ENCODE measurements around the gene GSN. TPM values are rescaled to one million over a fixed set of nuclear protein-coding genes. Genes with fewer than 3 reads are reported as not detected.

The GSN gene
- total and polyA plus RNA-seq, 2 of the 8 experiments (the other 6 are each of a cell fraction or from before 2014, with no cell fraction given), result 52.3 to 94.5 TPM

DNA sequence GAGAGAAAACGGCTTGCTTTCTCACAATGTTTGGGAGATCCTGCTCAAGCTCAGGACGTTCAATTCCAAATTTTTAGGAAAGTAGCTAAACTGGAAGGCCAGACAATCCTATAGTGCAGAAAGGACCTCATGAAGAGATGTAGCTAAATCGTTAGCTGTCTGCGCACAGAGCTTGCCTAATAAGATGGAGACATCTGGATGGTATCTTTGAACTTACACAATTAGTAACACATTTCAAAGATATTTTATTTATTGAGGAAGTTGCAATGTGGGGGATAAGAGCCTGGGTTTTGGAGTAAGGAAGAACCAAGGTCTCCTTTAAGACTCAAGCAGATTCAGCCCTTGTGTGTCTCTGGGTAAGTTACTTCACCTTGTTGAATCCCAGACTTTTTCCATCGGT is 37.7 kb upstream of the GSN start (continued):
- TF ChIP-seq, protein P1, sequence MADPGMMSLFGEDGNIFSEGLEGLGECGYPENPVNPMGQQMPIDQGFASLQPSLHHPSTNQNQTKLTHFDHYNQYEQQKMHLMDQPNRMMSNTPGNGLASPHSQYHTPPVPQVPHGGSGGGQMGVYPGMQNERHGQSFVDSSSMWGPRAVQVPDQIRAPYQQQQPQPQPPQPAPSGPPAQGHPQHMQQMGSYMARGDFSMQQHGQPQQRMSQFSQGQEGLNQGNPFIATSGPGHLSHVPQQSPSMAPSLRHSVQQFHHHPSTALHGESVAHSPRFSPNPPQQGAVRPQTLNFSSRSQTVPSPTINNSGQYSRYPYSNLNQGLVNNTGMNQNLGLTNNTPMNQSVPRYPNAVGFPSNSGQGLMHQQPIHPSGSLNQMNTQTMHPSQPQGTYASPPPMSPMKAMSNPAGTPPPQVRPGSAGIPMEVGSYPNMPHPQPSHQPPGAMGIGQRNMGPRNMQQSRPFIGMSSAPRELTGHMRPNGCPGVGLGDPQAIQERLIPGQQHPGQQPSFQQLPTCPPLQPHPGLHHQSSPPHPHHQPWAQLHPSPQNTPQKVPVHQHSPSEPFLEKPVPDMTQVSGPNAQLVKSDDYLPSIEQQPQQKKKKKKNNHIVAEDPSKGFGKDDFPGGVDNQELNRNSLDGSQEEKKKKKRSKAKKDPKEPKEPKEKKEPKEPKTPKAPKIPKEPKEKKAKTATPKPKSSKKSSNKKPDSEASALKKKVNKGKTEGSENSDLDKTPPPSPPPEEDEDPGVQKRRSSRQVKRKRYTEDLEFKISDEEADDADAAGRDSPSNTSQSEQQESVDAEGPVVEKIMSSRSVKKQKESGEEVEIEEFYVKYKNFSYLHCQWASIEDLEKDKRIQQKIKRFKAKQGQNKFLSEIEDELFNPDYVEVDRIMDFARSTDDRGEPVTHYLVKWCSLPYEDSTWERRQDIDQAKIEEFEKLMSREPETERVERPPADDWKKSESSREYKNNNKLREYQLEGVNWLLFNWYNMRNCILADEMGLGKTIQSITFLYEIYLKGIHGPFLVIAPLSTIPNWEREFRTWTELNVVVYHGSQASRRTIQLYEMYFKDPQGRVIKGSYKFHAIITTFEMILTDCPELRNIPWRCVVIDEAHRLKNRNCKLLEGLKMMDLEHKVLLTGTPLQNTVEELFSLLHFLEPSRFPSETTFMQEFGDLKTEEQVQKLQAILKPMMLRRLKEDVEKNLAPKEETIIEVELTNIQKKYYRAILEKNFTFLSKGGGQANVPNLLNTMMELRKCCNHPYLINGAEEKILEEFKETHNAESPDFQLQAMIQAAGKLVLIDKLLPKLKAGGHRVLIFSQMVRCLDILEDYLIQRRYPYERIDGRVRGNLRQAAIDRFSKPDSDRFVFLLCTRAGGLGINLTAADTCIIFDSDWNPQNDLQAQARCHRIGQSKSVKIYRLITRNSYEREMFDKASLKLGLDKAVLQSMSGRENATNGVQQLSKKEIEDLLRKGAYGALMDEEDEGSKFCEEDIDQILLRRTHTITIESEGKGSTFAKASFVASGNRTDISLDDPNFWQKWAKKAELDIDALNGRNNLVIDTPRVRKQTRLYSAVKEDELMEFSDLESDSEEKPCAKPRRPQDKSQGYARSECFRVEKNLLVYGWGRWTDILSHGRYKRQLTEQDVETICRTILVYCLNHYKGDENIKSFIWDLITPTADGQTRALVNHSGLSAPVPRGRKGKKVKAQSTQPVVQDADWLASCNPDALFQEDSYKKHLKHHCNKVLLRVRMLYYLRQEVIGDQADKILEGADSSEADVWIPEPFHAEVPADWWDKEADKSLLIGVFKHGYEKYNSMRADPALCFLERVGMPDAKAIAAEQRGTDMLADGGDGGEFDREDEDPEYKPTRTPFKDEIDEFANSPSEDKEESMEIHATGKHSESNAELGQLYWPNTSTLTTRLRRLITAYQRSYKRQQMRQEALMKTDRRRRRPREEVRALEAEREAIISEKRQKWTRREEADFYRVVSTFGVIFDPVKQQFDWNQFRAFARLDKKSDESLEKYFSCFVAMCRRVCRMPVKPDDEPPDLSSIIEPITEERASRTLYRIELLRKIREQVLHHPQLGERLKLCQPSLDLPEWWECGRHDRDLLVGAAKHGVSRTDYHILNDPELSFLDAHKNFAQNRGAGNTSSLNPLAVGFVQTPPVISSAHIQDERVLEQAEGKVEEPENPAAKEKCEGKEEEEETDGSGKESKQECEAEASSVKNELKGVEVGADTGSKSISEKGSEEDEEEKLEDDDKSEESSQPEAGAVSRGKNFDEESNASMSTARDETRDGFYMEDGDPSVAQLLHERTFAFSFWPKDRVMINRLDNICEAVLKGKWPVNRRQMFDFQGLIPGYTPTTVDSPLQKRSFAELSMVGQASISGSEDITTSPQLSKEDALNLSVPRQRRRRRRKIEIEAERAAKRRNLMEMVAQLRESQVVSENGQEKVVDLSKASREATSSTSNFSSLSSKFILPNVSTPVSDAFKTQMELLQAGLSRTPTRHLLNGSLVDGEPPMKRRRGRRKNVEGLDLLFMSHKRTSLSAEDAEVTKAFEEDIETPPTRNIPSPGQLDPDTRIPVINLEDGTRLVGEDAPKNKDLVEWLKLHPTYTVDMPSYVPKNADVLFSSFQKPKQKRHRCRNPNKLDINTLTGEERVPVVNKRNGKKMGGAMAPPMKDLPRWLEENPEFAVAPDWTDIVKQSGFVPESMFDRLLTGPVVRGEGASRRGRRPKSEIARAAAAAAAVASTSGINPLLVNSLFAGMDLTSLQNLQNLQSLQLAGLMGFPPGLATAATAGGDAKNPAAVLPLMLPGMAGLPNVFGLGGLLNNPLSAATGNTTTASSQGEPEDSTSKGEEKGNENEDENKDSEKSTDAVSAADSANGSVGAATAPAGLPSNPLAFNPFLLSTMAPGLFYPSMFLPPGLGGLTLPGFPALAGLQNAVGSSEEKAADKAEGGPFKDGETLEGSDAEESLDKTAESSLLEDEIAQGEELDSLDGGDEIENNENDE (IDR thresholded peaks at IDR 0.05; ENCODE audit: insufficient replicate concordance, low read length), result no peak
- TF ChIP-seq GABPA (IDR thresholded peaks at IDR 0.05; ENCODE audit: borderline replicate concordance, insufficient read depth, low read length) (no peak), FOSL1 (IDR thresholded peaks at IDR 0.05; ENCODE audit: insufficient read depth, low read depth, low read length) (no peak), CBX8 (IDR thresholded peaks at IDR 0.05; ENCODE audit: borderline replicate concordance, low read depth, low read length) (no peak), RXRA (IDR thresholded peaks at IDR 0.05; ENCODE audit: insufficient read depth, low read depth, low read length) (no peak), CHD2 (IDR thresholded peaks at IDR 0.05; ENCODE audit: low read length) (no peak), POLR2A (IDR thresholded peaks at IDR 0.05; ENCODE audit: control extremely low read depth in 1 of 2, low read depth in 2 of 2, low read length in 2 of 2) (no peak), HDAC2 (IDR thresholded peaks at IDR 0.05; ENCODE audit: borderline replicate concordance in 1 of 2, low read depth in 2 of 2, low read length in 2 of 2) (no peak), POU5F1 (IDR thresholded peaks at IDR 0.05; ENCODE audit: low read depth, low read length) (no peak), SAP30 (IDR thresholded peaks at IDR 0.05; ENCODE audit: insufficient read depth, insufficient replicate concordance, low read length) (no peak)

All from H1 (cell line).